Keratinocyte (primary cell): ENCODE results near the gene FAM20C. TPM values are rescaled to one million over a fixed set of nuclear protein-coding genes. Genes with fewer than 3 reads are reported as not detected.
"Not testable (repeated sequence)": the region's sequence is repeated elsewhere in the genome, so short reads cannot be mapped to it uniquely, and the experiment has no call there.

Experiments
- DNase-seq: peaks from one replicate; pipeline ENCODE4 v3.0.0-alpha.2; 2011; ENCODE audit warnings: low read depth, missing footprints, low spot score
- FAIRE-seq: peaks from 2 replicates; lab custom pipeline; 2011; peaks lifted over from hg19 to GRCh38; lab: Jason Lieb, UNC
- H2AFZ ChIP-seq: 2 replicates; pipeline ENCODE4 v1.6.0; 2012; ENCODE audit warnings: low read length, control low read depth, inconsistent platforms; ENCODE audit not compliant: control insufficient read depth
- H3K27ac ChIP-seq: 2 replicates; pipeline ENCODE4 v1.5.1; 2011; ENCODE audit warnings: low read length; ENCODE audit not compliant: control insufficient read depth, insufficient read depth
- H3K27me3 ChIP-seq: 3 replicates; pipeline ENCODE4 v1.6.0; 2011; ENCODE audit warnings: low read length; ENCODE audit not compliant: control insufficient read depth, insufficient read depth; ENCODE audit errors: extremely low read depth
- H3K36me3 ChIP-seq, 2 experiments: 2 replicates in 1 of 2; 3 replicates in 1 of 2; pipeline ENCODE4 v1.5.1; 2011; ENCODE audit warnings: low read length in 2 of 2, mild to moderate bottlenecking in 1 of 2; ENCODE audit not compliant: control insufficient read depth in 2 of 2, insufficient read depth in 2 of 2; ENCODE audit errors: extremely low read depth in 1 of 2
- H3K4me1 ChIP-seq: 3 replicates; pipeline ENCODE4 v1.5.1; 2011; ENCODE audit warnings: low read length; ENCODE audit not compliant: control insufficient read depth, insufficient read depth; ENCODE audit errors: extremely low read depth
- H3K4me2 ChIP-seq: 3 replicates; pipeline ENCODE4 v1.6.0; 2011; ENCODE audit warnings: low read depth, low read length; ENCODE audit not compliant: control insufficient read depth, insufficient read depth; ENCODE audit errors: extremely low read depth
- H3K4me3 ChIP-seq, 3 experiments: fragments of 200-600 bp in 1 of 3; sonication (generic) in 1 of 3; 2 replicates in 2 of 3; 3 replicates in 1 of 3; pipeline ENCODE4 v1.5.1; 2011 to 2016; ENCODE audit warnings: low read length in 3 of 3, mild to moderate bottlenecking in 3 of 3, control low read depth in 2 of 3, inconsistent platforms in 1 of 3, low read depth in 1 of 3, mixed read lengths in 1 of 3, mixed run types in 1 of 3, moderate library complexity in 1 of 3; ENCODE audit not compliant: control insufficient read depth in 2 of 3, insufficient read depth in 2 of 3; ENCODE audit errors: extremely low read depth in 1 of 3
- H3K79me2 ChIP-seq: 2 replicates; pipeline ENCODE4 v1.6.0; 2012; ENCODE audit warnings: low read length; ENCODE audit not compliant: control insufficient read depth, insufficient read depth
- H3K9ac ChIP-seq: 3 replicates; pipeline ENCODE4 v1.6.0; 2011; ENCODE audit warnings: low read length; ENCODE audit not compliant: control insufficient read depth, insufficient read depth; ENCODE audit errors: extremely low read depth
- H3K9me1 ChIP-seq: 3 replicates; pipeline ENCODE4 v1.6.0; 2011; ENCODE audit warnings: low read length; ENCODE audit not compliant: control insufficient read depth, insufficient read depth; ENCODE audit errors: extremely low read depth
- H3K9me3 ChIP-seq: 2 replicates; pipeline ENCODE4 v1.5.1; 2012; ENCODE audit warnings: low read depth, low read length; ENCODE audit not compliant: control insufficient read depth
- H4K20me1 ChIP-seq: 3 replicates; pipeline ENCODE4 v1.6.0; 2011; ENCODE audit warnings: low read length; ENCODE audit not compliant: control insufficient read depth, insufficient read depth; ENCODE audit errors: extremely low read depth
- EZH2 ChIP-seq: IDR thresholded peaks from one replicate; pipeline ENCODE4 v1.6.1; 2012; ENCODE audit warnings: inconsistent platforms, mild to moderate bottlenecking, low read length, moderate library complexity
- dilution Hi-C: fragments of 300-500 bp; cut with MboI; formaldehyde crosslinking; loops from one replicate; pipeline ENCODE4 v1.7.0; 2020; ENCODE audit warnings: low sequenced_read_pairs; ENCODE audit not compliant: extremely low pct_ligation_motif_present
- polyA plus RNA-seq, 5 experiments: library from polyadenylated mRNA; depleted of rRNA in 3 of 5; stranded (reverse) in 3 of 5; stranded (forward) in 1 of 5; unstranded in 1 of 5; fragments of >200 nt; gene quantifications; 1 replicate in 1 of 5; 2 replicates in 3 of 5; 3 replicates in 1 of 5; pipeline versions ENCODE4 v1.2.1 to v1.2.3, GENCODE V29; 2011 to 2012; ENCODE audit warnings: missing spikeins in 2 of 5, low read depth in 1 of 5, low replicate concordance in 1 of 5
- TF ChIP-seq, protein P1 (sequence below), 3 experiments: IDR thresholded peaks in 1 of 3; conservative IDR thresholded peaks in 1 of 3; optimal IDR thresholded peaks in 1 of 3; 2 replicates in 2 of 3; 3 replicates in 1 of 3; pipeline versions ENCODE3 to v1.5.1; 2011; ENCODE audit warnings: low read length in 3 of 3, mild to moderate bottlenecking in 3 of 3, moderate library complexity in 2 of 3, control low read depth in 1 of 3, inconsistent platforms in 1 of 3; ENCODE audit not compliant: insufficient read depth in 2 of 3; ENCODE audit errors: extremely low read depth in 1 of 3

The FAM20C gene
- polyA plus RNA-seq, 1 donor (not counting 4 experiments of a cell fraction or from before 2014, with no cell fraction given), result 3.8 TPM

DNA sequence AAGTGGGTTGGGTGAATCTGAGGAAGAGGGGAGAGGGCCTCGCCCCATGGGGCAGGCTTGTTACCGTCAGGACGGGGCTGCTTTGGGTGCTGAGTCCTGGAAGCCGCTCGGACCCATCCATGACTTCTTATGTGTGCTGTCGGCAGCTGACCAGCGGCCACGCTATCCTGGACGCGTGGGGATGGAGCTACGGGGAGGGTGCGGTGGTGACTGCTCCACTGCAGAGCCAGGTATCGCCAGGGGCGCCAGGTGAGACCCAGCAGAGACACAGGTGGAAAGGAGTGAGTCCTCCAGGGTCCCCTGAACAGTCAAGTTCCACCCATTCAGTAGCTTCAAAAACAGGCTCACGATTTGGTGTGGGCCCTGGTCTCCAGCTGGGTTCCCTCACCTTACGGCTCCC is 10.6 kb upstream of the FAM20C start:
- FAIRE-seq (no peak), DNase-seq (no peak)
- Histone ChIP-seq H3K27ac (no peak overlapping the region), H3K4me2 (no peak overlapping the region), H3K4me3 (no peak overlapping the region), H4K20me1 (no peaks in the 10 kb centered on the region), H3K9me3 (no peaks in the 10 kb centered on the region), H2AFZ (no peak overlapping the region), H3K9me1 (no peaks in the 10 kb centered on the region), H3K36me3 (no peaks in the 10 kb centered on the region), H3K79me2 (no peaks in the 10 kb centered on the region), H3K9ac (no peak overlapping the region), H3K4me1 (no peaks in the 10 kb centered on the region), H3K27me3 (peaks cover 11% of the 10 kb centered on the region)
- dilution Hi-C loops, result no loop called here
- TF ChIP-seq, protein P1, sequence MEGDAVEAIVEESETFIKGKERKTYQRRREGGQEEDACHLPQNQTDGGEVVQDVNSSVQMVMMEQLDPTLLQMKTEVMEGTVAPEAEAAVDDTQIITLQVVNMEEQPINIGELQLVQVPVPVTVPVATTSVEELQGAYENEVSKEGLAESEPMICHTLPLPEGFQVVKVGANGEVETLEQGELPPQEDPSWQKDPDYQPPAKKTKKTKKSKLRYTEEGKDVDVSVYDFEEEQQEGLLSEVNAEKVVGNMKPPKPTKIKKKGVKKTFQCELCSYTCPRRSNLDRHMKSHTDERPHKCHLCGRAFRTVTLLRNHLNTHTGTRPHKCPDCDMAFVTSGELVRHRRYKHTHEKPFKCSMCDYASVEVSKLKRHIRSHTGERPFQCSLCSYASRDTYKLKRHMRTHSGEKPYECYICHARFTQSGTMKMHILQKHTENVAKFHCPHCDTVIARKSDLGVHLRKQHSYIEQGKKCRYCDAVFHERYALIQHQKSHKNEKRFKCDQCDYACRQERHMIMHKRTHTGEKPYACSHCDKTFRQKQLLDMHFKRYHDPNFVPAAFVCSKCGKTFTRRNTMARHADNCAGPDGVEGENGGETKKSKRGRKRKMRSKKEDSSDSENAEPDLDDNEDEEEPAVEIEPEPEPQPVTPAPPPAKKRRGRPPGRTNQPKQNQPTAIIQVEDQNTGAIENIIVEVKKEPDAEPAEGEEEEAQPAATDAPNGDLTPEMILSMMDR (optimal IDR thresholded peaks at IDR 0.05 in 1 of 3, IDR thresholded peaks at IDR 0.05 in 1 of 3, conservative IDR thresholded peaks at IDR 0.05 in 1 of 3; ENCODE audit: extremely low read depth in 1 of 3, insufficient read depth in 2 of 3, low read length in 3 of 3), result no peak
- no peak for TF ChIP-seq EZH2

DNA sequence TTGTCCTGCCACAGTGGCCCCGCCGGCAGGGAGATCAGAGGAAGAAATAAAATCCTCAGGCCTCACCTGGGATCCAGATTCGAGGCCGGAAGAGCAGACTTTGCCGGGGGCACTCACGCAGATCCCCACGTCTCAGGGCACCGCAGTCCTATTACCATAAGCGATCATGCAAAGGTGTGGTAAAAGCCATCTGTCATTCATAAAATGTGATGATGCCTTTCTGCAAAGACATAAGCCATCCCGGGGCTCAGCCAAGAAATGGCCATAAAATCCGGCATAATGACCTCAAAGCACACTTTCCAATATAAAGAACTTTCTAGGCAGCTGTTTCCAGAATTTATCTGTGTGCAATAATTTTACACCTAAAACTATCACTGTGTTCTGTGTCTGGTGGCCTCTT is 9.9 kb upstream of the FAM20C start:
- H4K20me1 ChIP-seq, dilution Hi-C loops, H3K79me2 ChIP-seq, H3K4me3 ChIP-seq, H3K4me2 ChIP-seq, H3K27ac ChIP-seq, H3K9ac ChIP-seq, H3K9me3 ChIP-seq, DNase-seq, H2AFZ ChIP-seq, H3K36me3 ChIP-seq, H3K9me1 ChIP-seq, FAIRE-seq, H3K4me1 ChIP-seq: not testable (repeated sequence)
- H3K27me3 ChIP-seq, result peaks cover 14% of the 10 kb centered on the region
